RWPE2 (cell line): ENCODE data around the gene DNM1.

Experiments
- ATAC-seq: fragments of 200-7000 bp; cut with Tn5 transposase; 3 replicates; pipeline ENCODE4 v1.9.1; 2021; ENCODE audit warnings: low read depth
- DNase-seq: peaks from one replicate; pipeline ENCODE4 v3.0.0-alpha.2; 2020; ENCODE audit warnings: low spot score
- H3K27ac ChIP-seq: fragments of 450-650 bp; 2 replicates; pipeline ENCODE4 v1.5.1; 2017; ENCODE audit warnings: mild to moderate bottlenecking; ENCODE audit not compliant: poor library complexity, severe bottlenecking
- H3K27me3 ChIP-seq: fragments of 250-450 bp; sonication (Bioruptor Pico); 2 replicates; pipeline ENCODE4 v1.5.1; 2021; ENCODE audit warnings: mild to moderate bottlenecking, moderate library complexity; ENCODE audit not compliant: insufficient read depth, poor library complexity, severe bottlenecking
- H3K36me3 ChIP-seq: fragments of 250-450 bp; sonication (Bioruptor Pico); 2 replicates; pipeline ENCODE4 v1.5.1; 2020; ENCODE audit warnings: low read depth, mild to moderate bottlenecking, moderate library complexity
- H3K4me1 ChIP-seq: fragments of 250-450 bp; sonication (Bioruptor Pico); 2 replicates; pipeline ENCODE4 v1.5.1; 2021; ENCODE audit warnings: mild to moderate bottlenecking, moderate library complexity; ENCODE audit not compliant: insufficient read depth, poor library complexity, severe bottlenecking
- H3K4me3 ChIP-seq: fragments of 250-450 bp; sonication (Bioruptor Pico); 2 replicates; pipeline ENCODE4 v1.5.1; 2021; ENCODE audit warnings: mild to moderate bottlenecking, moderate library complexity; ENCODE audit not compliant: severe bottlenecking
- H3K9me3 ChIP-seq: fragments of 250-450 bp; sonication (Bioruptor Pico); 2 replicates; pipeline ENCODE4 v1.5.1; 2021; ENCODE audit warnings: mild to moderate bottlenecking, moderate library complexity; ENCODE audit not compliant: severe bottlenecking
- CTCF ChIP-seq: fragments of 450-650 bp; IDR thresholded peaks from one replicate; pipeline ENCODE4 v1.5.1; 2017; ENCODE audit warnings: mild to moderate bottlenecking, moderate library complexity; ENCODE audit not compliant: poor library complexity, severe bottlenecking

DNM1 gene

GRCh38 chr9:128168731-128169308 lies 34.4 kb upstream of the DNM1 start:
- no peaks in the 10 kb centered on the region for H3K27me3 ChIP-seq
- no peak for TF ChIP-seq CTCF
- H3K36me3 ChIP-seq = peaks cover 72% of the 10 kb centered on the region
- peak; percentile 39 for DNase-seq
- H3K27ac ChIP-seq = no peak overlapping the region
- no peak for ATAC-seq
- no peak overlapping the region for H3K4me3 ChIP-seq
- no peaks in the 10 kb centered on the region for H3K9me3 ChIP-seq
- H3K4me1 ChIP-seq = no peaks in the 10 kb centered on the region

GRCh38 chr9:128169492-128169891 lies 33.7 kb upstream of the DNM1 start:
- Histone ChIP-seq H3K27me3 (no peaks in the 10 kb centered on the region), H3K36me3 (peaks cover 66% of the 10 kb centered on the region), H3K4me3 (no peak overlapping the region), H3K4me1 (no peaks in the 10 kb centered on the region), H3K9me3 (no peaks in the 10 kb centered on the region), H3K27ac (no peak overlapping the region)
- DNase-seq = peak; percentile 45
- no peak for TF ChIP-seq CTCF
- no peak for ATAC-seq

GRCh38 chr9:128169925-128170324 lies 33.3 kb upstream of the DNM1 start:
- no peaks in the 10 kb centered on the region for H3K9me3 ChIP-seq

GRCh38 chr9:128174062-128174461 lies 29.1 kb upstream of the DNM1 start:
- TF ChIP-seq CTCF = no peak
- Histone ChIP-seq H3K27me3 (no peaks in the 10 kb centered on the region), H3K4me1 (no peaks in the 10 kb centered on the region), H3K4me3 (no peak overlapping the region), H3K9me3 (no peaks in the 10 kb centered on the region), H3K27ac (no peak overlapping the region), H3K36me3 (peaks cover 73% of the 10 kb centered on the region)
- ATAC-seq (no peak), DNase-seq (no peak)

More at GRCh38 chr9:128169925-128170324, 33.3 kb upstream of the DNM1 start:
- no peak overlapping the region for H3K4me3 ChIP-seq
- H3K4me1 ChIP-seq = no peaks in the 10 kb centered on the region
- no peak overlapping the region for H3K27ac ChIP-seq
- ATAC-seq (no peak), DNase-seq (no peak)
- H3K36me3 ChIP-seq = peaks cover 66% of the 10 kb centered on the region
- no peaks in the 10 kb centered on the region for H3K27me3 ChIP-seq
- no peak for TF ChIP-seq CTCF

GRCh38 chr9:128175102-128175563 lies 28.0 kb upstream of the DNM1 start:
- no peaks in the 10 kb centered on the region for H3K4me1 ChIP-seq
- no peak for TF ChIP-seq CTCF
- no peaks in the 10 kb centered on the region for H3K27me3 ChIP-seq
- no peak for ATAC-seq
- no peak overlapping the region for H3K4me3 ChIP-seq
- DNase-seq = no peak
- peaks cover 75% of the 10 kb centered on the region for H3K36me3 ChIP-seq
- H3K9me3 ChIP-seq = no peaks in the 10 kb centered on the region
- no peak overlapping the region for H3K27ac ChIP-seq
